ENCODE data around the gene HMGB4. TPM values are rescaled to one million over a fixed set of nuclear protein-coding genes. Genes with fewer than 3 reads are reported as not detected.

Gene HMGB4
- total and polyA plus RNA-seq, 8 donors: not detected

DNA sequence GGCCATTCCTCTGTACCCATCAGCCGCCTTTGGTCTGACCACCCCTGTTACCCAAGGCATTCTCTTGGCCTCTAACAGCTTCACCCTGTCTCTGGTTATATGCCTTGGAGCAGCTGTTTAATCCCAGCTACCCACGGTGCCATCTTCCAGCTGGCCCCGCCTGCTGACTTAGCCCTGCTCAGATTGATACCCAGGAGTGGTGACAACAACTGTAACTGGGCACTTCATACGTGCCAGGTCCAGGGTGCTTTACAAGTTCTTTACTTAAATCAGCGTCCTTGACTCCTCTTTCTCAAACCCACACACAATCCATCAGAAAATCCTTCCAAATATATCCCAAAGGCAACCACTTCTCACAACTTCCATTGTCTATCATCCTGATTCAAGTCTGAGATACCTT is 37.2 kb upstream of the HMGB4 start:
- Histone ChIP-seq H3K4me3 (no peak overlapping the region), H3K27ac (no peak overlapping the region), H3K9me3 (no peaks in the 10 kb centered on the region), H3K27me3 (peaks cover 0 to 16% of the 10 kb centered on the region in 2 donors), H3K36me3 (no peaks in the 10 kb centered on the region), H3K4me1 (no peaks in the 10 kb centered on the region)
- intact Hi-C loops (cut with DNase I): no loop called here
- ATAC-seq (no peak), DNase-seq (no peak)
- TF ChIP-seq, protein P1, sequence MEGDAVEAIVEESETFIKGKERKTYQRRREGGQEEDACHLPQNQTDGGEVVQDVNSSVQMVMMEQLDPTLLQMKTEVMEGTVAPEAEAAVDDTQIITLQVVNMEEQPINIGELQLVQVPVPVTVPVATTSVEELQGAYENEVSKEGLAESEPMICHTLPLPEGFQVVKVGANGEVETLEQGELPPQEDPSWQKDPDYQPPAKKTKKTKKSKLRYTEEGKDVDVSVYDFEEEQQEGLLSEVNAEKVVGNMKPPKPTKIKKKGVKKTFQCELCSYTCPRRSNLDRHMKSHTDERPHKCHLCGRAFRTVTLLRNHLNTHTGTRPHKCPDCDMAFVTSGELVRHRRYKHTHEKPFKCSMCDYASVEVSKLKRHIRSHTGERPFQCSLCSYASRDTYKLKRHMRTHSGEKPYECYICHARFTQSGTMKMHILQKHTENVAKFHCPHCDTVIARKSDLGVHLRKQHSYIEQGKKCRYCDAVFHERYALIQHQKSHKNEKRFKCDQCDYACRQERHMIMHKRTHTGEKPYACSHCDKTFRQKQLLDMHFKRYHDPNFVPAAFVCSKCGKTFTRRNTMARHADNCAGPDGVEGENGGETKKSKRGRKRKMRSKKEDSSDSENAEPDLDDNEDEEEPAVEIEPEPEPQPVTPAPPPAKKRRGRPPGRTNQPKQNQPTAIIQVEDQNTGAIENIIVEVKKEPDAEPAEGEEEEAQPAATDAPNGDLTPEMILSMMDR (IDR thresholded peaks at IDR 0.05): no peak

DNA sequence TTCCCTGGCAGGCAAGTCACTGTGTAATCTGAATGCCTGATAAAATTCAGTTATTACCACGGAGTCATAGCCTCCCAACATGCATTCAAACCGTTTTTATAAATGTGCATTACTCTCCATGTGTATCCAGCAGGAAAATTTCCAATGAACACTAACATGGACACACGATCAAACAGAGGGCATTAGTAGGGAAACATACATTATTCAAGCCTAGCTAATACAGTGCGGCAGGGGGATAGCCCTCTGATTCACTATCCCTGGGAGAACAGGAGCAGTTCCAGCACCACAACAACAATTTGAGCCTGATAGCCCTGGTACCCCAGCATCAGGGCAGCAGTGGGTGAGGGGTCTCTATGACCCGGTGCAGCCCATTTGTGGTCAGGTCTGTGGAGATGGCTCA is 35.8 kb upstream of the HMGB4 start:
- no peaks in the 10 kb centered on the region for H3K36me3 ChIP-seq
- ATAC-seq (no peak), DNase-seq (no peak)
- peaks cover 0 to 6% of the 10 kb centered on the region in 2 donors for H3K27me3 ChIP-seq
- intact Hi-C loops (cut with DNase I): no loop called here
- no peak overlapping the region for H3K4me3 ChIP-seq
- TF ChIP-seq, protein P1 (IDR thresholded peaks at IDR 0.05): no peak
- H3K9me3 ChIP-seq: no peaks in the 10 kb centered on the region
- no peaks in the 10 kb centered on the region for H3K4me1 ChIP-seq
- H3K27ac ChIP-seq: no peak overlapping the region

DNA sequence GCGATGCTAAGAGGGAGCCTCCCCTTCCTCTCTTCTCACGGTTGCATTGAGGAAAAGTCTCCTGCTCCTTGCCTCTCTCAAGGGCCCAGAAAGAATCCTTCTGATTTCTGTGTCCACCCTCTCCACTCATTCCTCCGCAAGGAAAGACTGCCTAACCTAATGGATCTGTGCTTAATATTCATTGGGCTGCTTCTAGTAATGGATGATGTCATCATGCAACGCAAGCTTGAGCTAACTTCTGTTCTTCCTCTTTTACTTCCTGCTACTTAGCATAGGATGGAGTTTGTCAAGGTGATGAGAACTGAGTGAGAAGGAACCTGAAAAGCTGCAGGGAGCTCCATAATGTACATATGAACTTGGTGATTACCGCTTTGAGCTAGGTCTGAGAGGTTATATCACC is 35.2 kb upstream of the HMGB4 start:
- intact Hi-C loops (cut with DNase I): no loop called here
- DNase-seq (no peak), ATAC-seq (no peak)
- TF ChIP-seq, protein P1 (IDR thresholded peaks at IDR 0.05): no peak
- H3K27ac ChIP-seq: no peak overlapping the region
- H3K36me3 ChIP-seq: no peaks in the 10 kb centered on the region
- peaks cover 0 to under 1% of the 10 kb centered on the region in 2 donors for H3K27me3 ChIP-seq
- H3K9me3 ChIP-seq: no peaks in the 10 kb centered on the region
- no peak overlapping the region for H3K4me3 ChIP-seq
- no peaks in the 10 kb centered on the region for H3K4me1 ChIP-seq

- ATAC-seq (no peak), DNase-seq (no peak)
- H3K27me3 ChIP-seq: peaks cover 0 to 4% of the 10 kb centered on the region in 2 donors
- TF ChIP-seq, protein P1 (IDR thresholded peaks at IDR 0.05): no peak
- H3K4me1 ChIP-seq: no peaks in the 10 kb centered on the region
- H3K4me3 ChIP-seq: no peak overlapping the region
- intact Hi-C loops (cut with DNase I): no loop called here
- H3K9me3 ChIP-seq: no peaks in the 10 kb centered on the region
- no peaks in the 10 kb centered on the region for H3K36me3 ChIP-seq
- H3K27ac ChIP-seq: no peak overlapping the region
Measured at GRCh38 chr1:33836911-33837310, 27.0 kb upstream of the HMGB4 start.

- ATAC-seq (no peak), DNase-seq (no peak)
- no peak overlapping the region for H3K4me3 ChIP-seq
- no peaks in the 10 kb centered on the region for H3K4me1 ChIP-seq
- H3K9me3 ChIP-seq: no peaks in the 10 kb centered on the region
- intact Hi-C loops (cut with DNase I): no loop called here
- H3K36me3 ChIP-seq: no peaks in the 10 kb centered on the region
- H3K27ac ChIP-seq: no peak overlapping the region
- H3K27me3 ChIP-seq: peaks cover 0 to 4% of the 10 kb centered on the region in 2 donors
- TF ChIP-seq, protein P1 (IDR thresholded peaks at IDR 0.05): no peak
Measured at GRCh38 chr1:33837635-33838034, 26.2 kb upstream of the HMGB4 start.
